Ovary (tissue), 9 donors: Measurements from ENCODE around the gene HCN2. TPM values are rescaled to one million over a fixed set of nuclear protein-coding genes. Genes with fewer than 3 reads are reported as not detected.

Source experiments
- DNase-seq, 5 donors: peaks; one replicate each; pipeline ENCODE4 v3.0.0-alpha.2; 2019 to 2020
- H3K27ac ChIP-seq, 2 donors: fragments of 200-600 bp; one replicate each; pipeline versions ENCODE4 v1.5.1 to v1.8.0; 2019 to 2022
- H3K27me3 ChIP-seq: fragments of 200-600 bp; one replicate; pipeline ENCODE4 v1.8.0; 2022
- H3K36me3 ChIP-seq: fragments of 200-600 bp; sonication (generic); one replicate; pipeline ENCODE4 v1.5.1; 2019
- H3K4me1 ChIP-seq: one replicate; pipeline ENCODE4 v1.8.1; 2013; ENCODE audit warnings: mild to moderate bottlenecking, moderate library complexity; ENCODE audit not compliant: insufficient read depth
- H3K4me3 ChIP-seq: fragments of 200-600 bp; sonication (generic); one replicate; pipeline ENCODE4 v1.5.1; 2017
- H3K9me3 ChIP-seq, 2 donors: fragments of 200-600 bp in 1 of 2; sonication (generic) in 1 of 2; one replicate each; pipeline versions ENCODE4 v1.5.1 to v1.8.1; 2013 to 2019; ENCODE audit warnings: mild to moderate bottlenecking in 1 of 2, moderate library complexity in 1 of 2
- EP300 ChIP-seq: sonication (generic); formaldehyde crosslinking; IDR thresholded peaks from one replicate; pipeline ENCODE4 v1.6.1; 2017; ENCODE audit warnings: antibody characterized with exemption
- POLR2A ChIP-seq: fragments of 450-650 bp; IDR thresholded peaks from one replicate; pipeline ENCODE4 v1.6.1; 2017; ENCODE audit warnings: antibody characterized with exemption, mild to moderate bottlenecking, moderate library complexity
- WGBS, 3 donors: extraction: QIAGEN DNeasy Blood & Tissue Kit in 1 of 3; methylation state at CpG; one replicate each; pipeline versions ENCODE4 v1.1.5 to v1.1.7; 2013 to 2017; 5-methylcytosine and 5-hydroxymethylcytosine counted together
- intact Hi-C, 4 donors: fragments of 100-400 bp; cut with DNase I; formaldehyde crosslinking; loops; one replicate each; pipeline versions ENCODE4 v1.11.0 to v1.15.1; 2022 to 2023
- polyA plus RNA-seq, 2 donors: library from polyadenylated mRNA; stranded (reverse); fragments of 200-250 nt in 1 of 2; fragments of 350-450 nt in 1 of 2; fragmentation: Illumina TruSeq in 1 of 2; extraction: RNeasy Lipid Tissue Mini Kit (QIAGEN cat#74804) in 1 of 2; gene quantifications; one replicate each; pipeline ENCODE4 v1.2.3, GENCODE V29; 2013 to 2014
- total RNA-seq, 7 donors: library from RNA; depleted of rRNA in 2 of 7; stranded (reverse); fragments of >200 nt in 2 of 7; fragmentation: NEBNext Ultra II Directional in 3 of 7; extraction: Animal tissue kit (Norgen Biotek cat#: 25700) in 3 of 7; gene quantifications; one replicate each; pipeline versions ENCODE4 v1.1.0 to v1.2.4, GENCODE V29; 2016 to 2023
- TF ChIP-seq, protein P1 (sequence below), 3 donors: fragments of 450-650 bp in 2 of 3; fragments of 200-600 bp in 1 of 3; IDR thresholded peaks; one replicate each; pipeline versions ENCODE4 v1.5.1 to v1.8.0; 2016 to 2022; ENCODE audit warnings: antibody characterized with exemption in 3 of 3, mild to moderate bottlenecking in 1 of 3
- donor health status: DM: no; HTN: no; CAD: no; lungs with moderate emphysema.
- donor health status: DM: no; HTN: no; CAD: no.
- donor health status: Bipolar disorder and iron deficiency.
- donor health status: DM: yes; HTN: yes; CAD: no.
- donor health status: DM: no; HTN: no; CAD: no.
- donor health status: DM: yes; HTN: yes; CAD: no.

HCN2 gene
- total and polyA plus RNA-seq, 9 donors: 0.07 to 0.23 (median 0.12) TPM; not detected in 5

DNA sequence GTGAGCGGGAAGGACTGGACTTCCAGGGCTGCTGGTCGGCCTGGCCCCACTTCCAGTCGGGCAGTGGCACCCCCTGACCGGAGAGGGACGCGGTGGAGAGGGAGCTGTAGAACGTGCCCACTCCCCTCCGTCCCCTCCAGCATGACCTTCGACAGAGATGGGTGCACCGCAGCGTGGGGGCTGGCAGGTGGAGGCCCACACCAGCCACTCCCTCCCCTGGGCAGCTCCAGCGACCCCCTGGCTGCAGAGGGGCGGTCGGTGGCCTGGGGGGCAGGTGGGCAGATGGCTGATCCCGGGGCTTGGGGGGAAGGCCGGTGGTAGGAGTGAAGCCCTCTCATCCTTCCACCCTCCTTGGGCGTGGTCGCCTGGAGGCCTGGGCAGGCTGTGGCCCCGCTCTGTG lies 2.4 kb downstream of the HCN2 start:
- intact Hi-C loops: no loop called here
- no peak for DNase-seq
- Histone ChIP-seq H3K36me3 (no peaks in the 10 kb centered on the region), H3K4me1 (peaks cover 2% of the 10 kb centered on the region), H3K27ac (no peak overlapping the region), H3K4me3 (no peak overlapping the region), H3K27me3 (peaks cover 10% of the 10 kb centered on the region), H3K9me3 (no peaks in the 10 kb centered on the region)
- TF ChIP-seq, protein P1, sequence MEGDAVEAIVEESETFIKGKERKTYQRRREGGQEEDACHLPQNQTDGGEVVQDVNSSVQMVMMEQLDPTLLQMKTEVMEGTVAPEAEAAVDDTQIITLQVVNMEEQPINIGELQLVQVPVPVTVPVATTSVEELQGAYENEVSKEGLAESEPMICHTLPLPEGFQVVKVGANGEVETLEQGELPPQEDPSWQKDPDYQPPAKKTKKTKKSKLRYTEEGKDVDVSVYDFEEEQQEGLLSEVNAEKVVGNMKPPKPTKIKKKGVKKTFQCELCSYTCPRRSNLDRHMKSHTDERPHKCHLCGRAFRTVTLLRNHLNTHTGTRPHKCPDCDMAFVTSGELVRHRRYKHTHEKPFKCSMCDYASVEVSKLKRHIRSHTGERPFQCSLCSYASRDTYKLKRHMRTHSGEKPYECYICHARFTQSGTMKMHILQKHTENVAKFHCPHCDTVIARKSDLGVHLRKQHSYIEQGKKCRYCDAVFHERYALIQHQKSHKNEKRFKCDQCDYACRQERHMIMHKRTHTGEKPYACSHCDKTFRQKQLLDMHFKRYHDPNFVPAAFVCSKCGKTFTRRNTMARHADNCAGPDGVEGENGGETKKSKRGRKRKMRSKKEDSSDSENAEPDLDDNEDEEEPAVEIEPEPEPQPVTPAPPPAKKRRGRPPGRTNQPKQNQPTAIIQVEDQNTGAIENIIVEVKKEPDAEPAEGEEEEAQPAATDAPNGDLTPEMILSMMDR (IDR thresholded peaks at IDR 0.05): no peak
- TF ChIP-seq POLR2A (no peak), EP300 (no peak)
- 66 to 76% (median 73%) methylated on average over 19 of the region's 19 CpGs for WGBS, 3 donors

DNA sequence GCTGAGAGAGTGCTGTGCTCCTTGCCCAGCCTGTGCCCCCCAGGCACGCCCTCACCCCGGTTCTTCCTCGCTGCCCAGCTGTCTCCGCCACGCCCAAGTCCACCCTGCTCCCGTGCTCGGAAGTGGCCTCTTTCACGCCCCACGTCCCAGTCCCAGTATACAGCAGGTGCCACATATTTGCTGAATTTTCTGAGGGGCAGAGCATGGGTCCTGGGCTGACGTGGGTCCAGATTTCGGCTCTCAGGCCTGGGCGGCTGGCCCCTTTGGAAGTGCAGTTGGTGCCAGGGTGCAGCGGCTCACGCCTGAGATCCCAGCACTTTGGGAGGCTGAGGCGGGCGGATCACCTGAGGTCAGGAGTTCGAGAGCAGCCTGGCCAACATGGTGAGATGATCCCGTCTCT lies 3.4 kb downstream of the HCN2 start:
- WGBS, 3 donors: 82 to 84% (median 83%) methylated on average over 18 of the region's 18 CpGs
- no peak for DNase-seq
- intact Hi-C loops: no loop called here
- peaks cover 8% of the 10 kb centered on the region for H3K27me3 ChIP-seq
- no peak for TF ChIP-seq EP300
- TF ChIP-seq, protein P1 (IDR thresholded peaks at IDR 0.05): no peak
- no peak for TF ChIP-seq POLR2A
- no peaks in the 10 kb centered on the region for H3K36me3 ChIP-seq
- no peak overlapping the region for H3K27ac ChIP-seq
- peaks cover 2% of the 10 kb centered on the region for H3K4me1 ChIP-seq
- H3K4me3 ChIP-seq: no peak overlapping the region
- no peaks in the 10 kb centered on the region for H3K9me3 ChIP-seq

DNA sequence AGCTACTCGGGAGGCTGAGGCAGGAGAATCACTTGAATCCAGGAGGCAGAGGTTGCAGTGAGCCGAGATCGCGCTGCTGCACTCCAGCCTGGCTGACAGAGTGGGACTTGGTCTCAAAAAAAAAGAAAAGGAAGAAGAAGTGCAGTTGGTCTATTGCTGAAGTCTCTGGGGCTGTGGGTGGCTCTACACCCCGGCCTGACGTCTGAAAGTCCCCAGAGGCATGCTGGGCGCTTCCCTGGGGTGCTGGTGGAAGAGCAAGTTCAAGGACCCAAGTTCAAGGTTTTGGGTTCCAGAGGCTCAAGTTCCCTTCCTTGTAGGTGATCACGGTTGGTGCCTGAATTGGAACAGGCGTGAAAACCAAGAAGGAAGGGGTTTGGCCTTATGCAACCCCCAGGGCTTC lies 3.8 kb downstream of the HCN2 start:
- intact Hi-C loops: no loop called here
- peaks cover 5% of the 10 kb centered on the region for H3K27me3 ChIP-seq

DNA sequence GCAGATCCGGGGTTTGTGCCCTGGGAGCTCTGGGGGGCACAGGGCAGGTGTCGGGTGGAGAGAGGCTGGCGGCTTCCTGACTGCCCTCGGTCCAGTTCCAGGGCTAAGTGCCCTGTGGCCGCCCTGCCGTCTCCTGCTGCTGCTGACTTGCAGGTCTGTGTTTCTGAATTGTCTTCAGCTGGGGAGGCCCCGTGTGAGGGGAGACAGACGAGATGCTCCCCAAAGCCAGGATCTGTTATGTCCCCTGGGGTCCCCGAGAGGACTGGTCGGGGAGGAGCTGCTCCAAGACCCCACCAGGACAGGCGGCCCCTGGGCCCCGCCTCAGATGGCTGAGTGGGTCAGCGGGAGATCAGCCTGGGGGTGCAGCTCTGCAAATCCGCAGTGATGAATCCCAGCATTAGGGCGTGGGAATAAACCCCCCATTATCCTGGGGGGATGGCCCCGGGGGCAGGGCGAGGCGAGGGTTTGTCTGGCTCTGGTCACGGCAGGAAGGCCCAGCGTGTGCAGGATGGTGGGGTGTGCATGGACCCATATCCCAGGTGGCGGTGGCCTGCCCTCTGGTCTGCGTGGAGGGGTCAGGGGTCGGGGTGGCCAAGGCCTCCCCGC lies 4.7 kb downstream of the HCN2 start:
- Histone ChIP-seq H3K4me1 (peaks cover 2% of the 10 kb centered on the region), H3K36me3 (no peaks in the 10 kb centered on the region), H3K27ac (no peak overlapping the region), H3K27me3 (peaks cover 5% of the 10 kb centered on the region), H3K4me3 (no peak overlapping the region), H3K9me3 (no peaks in the 10 kb centered on the region)
- no peak for TF ChIP-seq EP300
- no peak for TF ChIP-seq POLR2A
- TF ChIP-seq, protein P1 (IDR thresholded peaks at IDR 0.05): no peak
- 65 to 69% (median 68%) methylated on average over 24 of the region's 24 CpGs for WGBS, 3 donors
- intact Hi-C loops: no loop called here
- no peak for DNase-seq

More for the DNA sequence above, 3.8 kb downstream of the HCN2 start:
- Histone ChIP-seq H3K36me3 (no peaks in the 10 kb centered on the region), H3K27ac (no peak overlapping the region), H3K4me1 (peaks cover 2% of the 10 kb centered on the region), H3K4me3 (no peak overlapping the region), H3K9me3 (no peaks in the 10 kb centered on the region)
- DNase-seq: no peak
- no peak for TF ChIP-seq EP300
- TF ChIP-seq, protein P1 (IDR thresholded peaks at IDR 0.05): no peak
- 46 to 57% (median 48%) methylated on average over 9 of the region's 9 CpGs for WGBS, 3 donors
